GM10847 (cell line): ENCODE results near the gene CD47.

ENCODE experiments used
- POLR2A ChIP-seq: IDR thresholded peaks from 2 replicates; pipeline ENCODE4 v1.6.1; 2011; ENCODE audit not compliant: insufficient read length; ENCODE audit errors: extremely low read depth

Gene CD47

GRCh38 chr3:108124337-108125152 lies 33.7 kb upstream of the CD47 start:
- no peak for TF ChIP-seq POLR2A

GRCh38 chr3:108123326-108123725 lies 32.5 kb upstream of the CD47 start:
- TF ChIP-seq POLR2A, result no peak

- no peak for TF ChIP-seq POLR2A
Observed at GRCh38 chr3:108122276-108122675, 31.4 kb upstream of the CD47 start.

- TF ChIP-seq POLR2A, result no peak
Observed at GRCh38 chr3:108119398-108120104, 28.7 kb upstream of the CD47 start.

GRCh38 chr3:108118038-108118768 lies 27.4 kb upstream of the CD47 start:
- no peak for TF ChIP-seq POLR2A

GRCh38 chr3:108117241-108117775 lies 26.5 kb upstream of the CD47 start:
- no peak for TF ChIP-seq POLR2A

- no peak for TF ChIP-seq POLR2A
Observed at GRCh38 chr3:108114423-108115065, 23.7 kb upstream of the CD47 start.

- no peak for TF ChIP-seq POLR2A
Observed at GRCh38 chr3:108113975-108114374, 23.1 kb upstream of the CD47 start.

GRCh38 chr3:108110934-108111333 lies 20.1 kb upstream of the CD47 start:
- TF ChIP-seq POLR2A, result no peak

- TF ChIP-seq POLR2A, result no peak
Observed at GRCh38 chr3:108108416-108108815, 17.6 kb upstream of the CD47 start.

GRCh38 chr3:108106449-108106848 lies 15.6 kb upstream of the CD47 start:
- no peak for TF ChIP-seq POLR2A

GRCh38 chr3:108106031-108106430 lies 15.2 kb upstream of the CD47 start:
- TF ChIP-seq POLR2A, result no peak

- no peak for TF ChIP-seq POLR2A
Observed at GRCh38 chr3:108103886-108104797, 13.3 kb upstream of the CD47 start.

- no peak for TF ChIP-seq POLR2A
Observed at GRCh38 chr3:108103040-108103751, 12.4 kb upstream of the CD47 start.
